A549 (cell line): ENCODE measurements around the gene RNF141. TPM values are rescaled to one million over a fixed set of nuclear protein-coding genes. Genes with fewer than 3 reads are reported as not detected.

ENCODE experiments used
- ATAC-seq, 2 experiments: fragments of 200-7000 bp in 1 of 2; fragments of >200 bp in 1 of 2; cut with Nextera tagmentation in 1 of 2; cut with Tn5 transposase in 1 of 2; 3 replicates each; pipeline versions ENCODE4 v1.8.0 to v1.9.1; 2018 to 2020; ENCODE audit warnings: mild to moderate bottlenecking in 1 of 2, moderate library complexity in 1 of 2
- CTCF ChIA-PET: fragments of 300-600 bp; sonication (Branson Sonifier 250); formaldehyde crosslinking; extraction: SDS; loops from one replicate; lab custom pipeline; 2021; ENCODE audit warnings: antibody characterized with exemption, inconsistent platforms; lab: Yijun Ruan, JAX
- POLR2A ChIA-PET: fragments of 350-600 bp; formaldehyde crosslinking; extraction: SDS; loops from one replicate; lab custom pipeline; 2021; ENCODE audit warnings: antibody characterized with exemption, inconsistent platforms; lab: Yijun Ruan, JAX
- DNase-seq, 2 experiments: peaks; one replicate each; pipeline versions ENCODE4 v3.0.0 to v3.0.0-alpha.2; 2011 to 2016; ENCODE audit warnings: low read depth in 1 of 2, low spot score in 1 of 2
- FAIRE-seq: peaks from 2 replicates; lab custom pipeline; 2011; peaks lifted over from hg19 to GRCh38; lab: Jason Lieb, UNC
- H3K27ac ChIP-seq, 2 experiments: fragments of >200 bp; sonication (Bioruptor Twin); formaldehyde crosslinking; 3 replicates each; pipeline ENCODE4 v1.5.1; 2016 to 2017
- H3K4me1 ChIP-seq: fragments of >200 bp; sonication (Bioruptor Twin); formaldehyde crosslinking; 3 replicates; pipeline ENCODE4 v1.6.1; 2016
- H3K4me2 ChIP-seq: fragments of >200 bp; sonication (Bioruptor Twin); formaldehyde crosslinking; 3 replicates; pipeline ENCODE4 v1.6.1; 2016
- H3K4me3 ChIP-seq: fragments of >200 bp; sonication (Bioruptor Twin); formaldehyde crosslinking; 3 replicates; pipeline ENCODE4 v1.5.1; 2016
- H3K9me3 ChIP-seq: fragments of >200 bp; sonication (Bioruptor Twin); formaldehyde crosslinking; 3 replicates; pipeline ENCODE4 v1.6.1; 2016
- ATOH8 ChIP-seq: fragments of 250-450 bp; sonication (Bioruptor Pico); IDR thresholded peaks from 2 replicates; pipeline ENCODE4 v1.5.0; 2020; ENCODE audit warnings: low read depth, mild to moderate bottlenecking, moderate library complexity
- CBX2 ChIP-seq: fragments of 200-600 bp; sonication (generic); IDR thresholded peaks from 2 replicates; pipeline ENCODE4 v1.6.1; 2016; ENCODE audit warnings: low read depth, mild to moderate bottlenecking, borderline replicate concordance
- CEBPB ChIP-seq, 2 experiments: fragments of >200 bp in 1 of 2; sonication (Bioruptor Twin) in 1 of 2; formaldehyde crosslinking in 1 of 2; IDR thresholded peaks; 2 replicates each; pipeline ENCODE4 v1.6.1; 2012 to 2016
- EHMT2 ChIP-seq: fragments of 200-600 bp; sonication (generic); IDR thresholded peaks from 2 replicates; pipeline ENCODE4 v1.6.1; 2016; ENCODE audit warnings: antibody characterized with exemption, low read depth, mild to moderate bottlenecking, moderate library complexity
- ESRRA ChIP-seq: fragments of 150-350 bp; IDR thresholded peaks from 2 replicates; pipeline ENCODE4 v1.6.1; 2014; ENCODE audit warnings: mild to moderate bottlenecking, low read length, borderline replicate concordance
- FOSL2 ChIP-seq, 2 experiments: fragments of 450-650 bp in 1 of 2; fragments of >200 bp in 1 of 2; sonication (Bioruptor Twin) in 1 of 2; formaldehyde crosslinking; IDR thresholded peaks; 2 replicates each; pipeline versions ENCODE4 v1.5.0 to v1.6.1; 2016 to 2020; ENCODE audit warnings: mild to moderate bottlenecking in 1 of 2, moderate library complexity in 1 of 2
- HDAC2 ChIP-seq: fragments of 200-600 bp; sonication (generic); IDR thresholded peaks from 2 replicates; pipeline ENCODE4 v1.6.1; 2016
- HOXB13 ChIP-seq: fragments of 250-450 bp; sonication (Bioruptor Pico); IDR thresholded peaks from 2 replicates; pipeline ENCODE4 v1.5.0; 2020; ENCODE audit warnings: low read depth, mild to moderate bottlenecking, moderate library complexity
- HOXB5 ChIP-seq: fragments of 250-450 bp; sonication (Bioruptor Pico); IDR thresholded peaks from 2 replicates; pipeline ENCODE4 v1.5.0; 2020; ENCODE audit warnings: mild to moderate bottlenecking, moderate library complexity
- JUNB ChIP-seq: fragments of >200 bp; sonication (Bioruptor Twin); formaldehyde crosslinking; IDR thresholded peaks from 2 replicates; pipeline ENCODE4 v1.6.1; 2016
- KDM1A ChIP-seq: fragments of 200-600 bp; sonication (generic); IDR thresholded peaks from 2 replicates; pipeline ENCODE4 v1.6.1; 2016; ENCODE audit warnings: low read depth, mild to moderate bottlenecking
- MAFK ChIP-seq: fragments of 450-650 bp; IDR thresholded peaks from 2 replicates; pipeline ENCODE4 v1.6.1; 2014; ENCODE audit not compliant: partially characterized antibody
- NPAS2 ChIP-seq: fragments of 250-450 bp; sonication (Bioruptor Pico); IDR thresholded peaks from 2 replicates; pipeline ENCODE4 v1.8.0; 2022; ENCODE audit warnings: mild to moderate bottlenecking, moderate library complexity, borderline replicate concordance
- NR3C1 ChIP-seq: fragments of >200 bp; sonication (Bioruptor Twin); formaldehyde crosslinking; IDR thresholded peaks from 3 replicates; pipeline ENCODE4 v1.6.1; 2017
- PBX3 ChIP-seq: IDR thresholded peaks from 2 replicates; pipeline ENCODE4 v1.6.1; 2012
- PHF8 ChIP-seq: fragments of 200-600 bp; sonication (generic); IDR thresholded peaks from 2 replicates; pipeline ENCODE4 v1.6.1; 2016; ENCODE audit warnings: low read depth, mild to moderate bottlenecking, antibody characterized with exemption, moderate library complexity, borderline replicate concordance
- POLR2A ChIP-seq: IDR thresholded peaks from 2 replicates; pipeline ENCODE4 v1.6.1; 2012; ENCODE audit warnings: mild to moderate bottlenecking, low read length
- POLR2AphosphoS2 ChIP-seq: conservative IDR thresholded peaks from 2 replicates; pipeline ENCODE4 v1.6.1; 2012; ENCODE audit warnings: low read length, improper control_type of control experiment, inconsistent platforms
- RAD21 ChIP-seq, 2 experiments: fragments of >200 bp in 1 of 2; sonication (Bioruptor Twin) in 1 of 2; formaldehyde crosslinking in 1 of 2; IDR thresholded peaks in 1 of 2; conservative IDR thresholded peaks in 1 of 2; 2 replicates in 1 of 2; 3 replicates in 1 of 2; pipeline ENCODE4 v1.6.1; 2012 to 2018; ENCODE audit warnings: inconsistent platforms in 1 of 2
- RCOR1 ChIP-seq: fragments of 150-350 bp; IDR thresholded peaks from 2 replicates; pipeline ENCODE4 v1.6.1; 2014; ENCODE audit warnings: antibody characterized with exemption, low read length, low read depth
- RNF2 ChIP-seq: fragments of 200-600 bp; sonication (generic); IDR thresholded peaks from 2 replicates; pipeline ENCODE4 v1.6.1; 2016; ENCODE audit warnings: low read depth, mild to moderate bottlenecking, antibody characterized with exemption, moderate library complexity, borderline replicate concordance
- TP53 ChIP-seq: fragments of 250-450 bp; sonication (Bioruptor Pico); IDR thresholded peaks from 2 replicates; pipeline ENCODE4 v1.5.0; 2021; ENCODE audit warnings: mild to moderate bottlenecking, moderate library complexity
- WGBS: methylation state at CpG from one replicate; pipeline ENCODE4 v1.1.6; 2017; ENCODE audit errors: missing lambda C conversion rate; 5-methylcytosine and 5-hydroxymethylcytosine counted together
- polyA plus RNA-seq, 4 experiments: library from polyadenylated mRNA; depleted of rRNA in 3 of 4; stranded (reverse); fragments of >200 nt; fragmentation: RNase III in 1 of 4; extraction: RNeasy Plus Mini Kit Qiagen cat#74134 plus additional on column Dnase treatment in 1 of 4; gene quantifications; 2 replicates in 3 of 4; 3 replicates in 1 of 4; pipeline ENCODE4 v1.2.3, GENCODE V29; 2011 to 2017

The RNF141 gene
- polyA plus RNA-seq, 2 of the 4 experiments (the other 2 are of a cell fraction): 16.8 to 33.3 TPM

GRCh38 chr11:10476927-10477689 is 63.9 kb downstream of the RNF141 start:
- no peak overlapping the region for H3K27ac ChIP-seq
- POLR2A ChIA-PET: no interaction called here
- no peak overlapping the region for H3K4me2 ChIP-seq
- ATAC-seq: no peak
- no peaks in the 10 kb centered on the region for H3K9me3 ChIP-seq
- no peak for TF ChIP-seq RNF2
- TF ChIP-seq POLR2AphosphoS2: no peak
- no peak for TF ChIP-seq HOXB5 (CRISPR knock-in tag)
- TF ChIP-seq PHF8: no peak
- TF ChIP-seq EHMT2: no peak
- TF ChIP-seq PBX3: no peak
- no peak for TF ChIP-seq POLR2A
- TF ChIP-seq NR3C1: no peak
- TF ChIP-seq RAD21 (conservative IDR thresholded peaks at IDR 0.05 in 1 of 2, IDR thresholded peaks at IDR 0.05 in 1 of 2): no peak
- no peak for TF ChIP-seq CBX2
- TF ChIP-seq HOXB13 (CRISPR knock-in tag): no peak
- TF ChIP-seq RCOR1: no peak
- CTCF ChIA-PET: interaction anchor here (1.4 kb wide), 1 partner anchor 71 kb away, joined by 5 read pairs; no protein-coding TSS in a partner anchor
- H3K4me3 ChIP-seq: no peak overlapping the region
- WGBS: 77% methylated on average over 5 of the region's 5 CpGs
- DNase-seq: no peak
- FAIRE-seq: no peak
- no peaks in the 10 kb centered on the region for H3K4me1 ChIP-seq

- no peak for FAIRE-seq
- no peaks in the 10 kb centered on the region for H3K9me3 ChIP-seq
- no peak for ATAC-seq
- H3K4me2 ChIP-seq: no peak overlapping the region
- no peak overlapping the region for H3K27ac ChIP-seq
- no peak for DNase-seq
- TF ChIP-seq JUNB: no peak
- no peak for TF ChIP-seq ATOH8 (CRISPR knock-in tag)
- no peak for TF ChIP-seq TP53 (CRISPR knock-in tag)
- TF ChIP-seq MAFK: no peak
- no peak for TF ChIP-seq FOSL2 (IDR thresholded peaks at IDR 0.05)
- TF ChIP-seq FOSL2 (CRISPR knock-in tag; IDR thresholded peaks at IDR 0.05): no peak
- no peak for TF ChIP-seq KDM1A
- no peak for TF ChIP-seq NPAS2 (CRISPR knock-in tag)
- TF ChIP-seq ESRRA: no peak
- 80% methylated on average over 1 of the region's 1 CpG for WGBS
- H3K4me3 ChIP-seq: no peak overlapping the region
- ChIA-PET POLR2A (no interaction called here), CTCF (interaction anchor here (1.4 to 1.6 kb wide), 2 partner anchors 70 to 168 kb away, joined by 3 to 5 read pairs; no protein-coding TSS in a partner anchor)
- H3K4me1 ChIP-seq: no peaks in the 10 kb centered on the region
Measured at GRCh38 chr11:10476342-10476741, 64.6 kb downstream of the RNF141 start.

GRCh38 chr11:10474551-10474950 is 66.4 kb downstream of the RNF141 start:
- TF ChIP-seq CEBPB (IDR thresholded peaks at IDR 0.05): no peak
- no peak for TF ChIP-seq HDAC2
- TF ChIP-seq ESRRA: no peak
- TF ChIP-seq PHF8: no peak
- WGBS: 97% methylated on average over 2 of the region's 2 CpGs
- ATAC-seq (no peak), DNase-seq (no peak), FAIRE-seq (no peak)
- Histone ChIP-seq H3K4me1 (no peaks in the 10 kb centered on the region), H3K9me3 (0 out of 3 replicates have a peak, but pooled peaks cover 3% of the 10 kb centered on the region), H3K27ac (no peak overlapping the region), H3K4me2 (no peak overlapping the region), H3K4me3 (no peak overlapping the region)
- CTCF ChIA-PET: no interaction called here
- POLR2A ChIA-PET: no interaction called here
